CD4-positive, alpha-beta T cell treated with Interleukin-21 for 1 hour (primary cell): ENCODE data around the gene MTA2.
"Not testable (repeated sequence)": the region's sequence is repeated elsewhere in the genome, so short reads cannot be mapped to it uniquely, and the experiment has no call there.

Source experiments
- DNase-seq: peaks from one replicate; pipeline ENCODE4 v3.0.0-alpha.2; 2020

MTA2 gene

GRCh38 chr11:62592146-62592815 is 9.4 kb downstream of the MTA2 start:
- no peak for DNase-seq

- DNase-seq: peak; percentile 99
Measured at GRCh38 chr11:62591448-62592145, 10.1 kb downstream of the MTA2 start, which contains the start of gene TUT1. Gene TUT1, minus strand, starts transcription at chr11:62591523. Its CDS starts 38 bp downstream, at chr11:62591485.

- DNase-seq: peak; percentile 37
Measured at GRCh38 chr11:62588966-62589637, 12.6 kb downstream of the MTA2 start.

GRCh38 chr11:62585356-62585755 is 16.3 kb downstream of the MTA2 start:
- not testable (repeated sequence) for DNase-seq

GRCh38 chr11:62581735-62582134 is 19.9 kb downstream of the MTA2 start:
- DNase-seq: not testable (repeated sequence)

GRCh38 chr11:62580959-62581715 is 20.5 kb downstream of the MTA2 start:
- no peak for DNase-seq

GRCh38 chr11:62579252-62579651 is 22.4 kb downstream of the MTA2 start:
- no peak for DNase-seq

- DNase-seq: no peak
Measured at GRCh38 chr11:62578541-62578940, 23.1 kb downstream of the MTA2 start.

GRCh38 chr11:62577046-62577714 is 24.5 kb downstream of the MTA2 start:
- DNase-seq: no peak

GRCh38 chr11:62575837-62576236 is 25.8 kb downstream of the MTA2 start:
- DNase-seq: no peak

- no peak for DNase-seq
Measured at GRCh38 chr11:62575156-62575555, 26.5 kb downstream of the MTA2 start.

- DNase-seq: no peak
Measured at GRCh38 chr11:62574363-62575071, 27.1 kb downstream of the MTA2 start.

GRCh38 chr11:62573592-62574362 is 27.9 kb downstream of the MTA2 start, which contains the start of gene EEF1G:
Gene EEF1G, minus strand, starts transcription at chr11:62573891. Its CDS starts 49 bp downstream, at chr11:62573842.
- DNase-seq: peak; percentile 100

GRCh38 chr11:62573006-62573591 is 28.6 kb downstream of the MTA2 start:
- peak; percentile 42 for DNase-seq

- DNase-seq: no peak
Measured at GRCh38 chr11:62572431-62572830, 29.2 kb downstream of the MTA2 start.

- DNase-seq: not testable (repeated sequence)
Measured at GRCh38 chr11:62571493-62571892, 30.2 kb downstream of the MTA2 start.

GRCh38 chr11:62570903-62571302 is 30.8 kb downstream of the MTA2 start:
- DNase-seq: not testable (repeated sequence)

- no peak for DNase-seq
Measured at GRCh38 chr11:62569611-62570010, 32.1 kb downstream of the MTA2 start.

- DNase-seq: no peak
Measured at GRCh38 chr11:62567018-62567633, 34.5 kb downstream of the MTA2 start.

GRCh38 chr11:62566247-62566646 is 35.4 kb downstream of the MTA2 start:
- DNase-seq: no peak
